Mammary epithelial cell (primary cell): ENCODE data around the gene MRPL17.

Experiments used
- CTCF ChIP-seq, 2 donors: IDR thresholded peaks in 1 of 2; conservative IDR thresholded peaks in 1 of 2; 2 replicates each; pipeline ENCODE4 v1.5.1; 2011 to 2012; ENCODE audit warnings: inconsistent platforms in 2 of 2, low read length in 2 of 2, mild to moderate bottlenecking in 2 of 2, control low read depth in 1 of 2, low read depth in 1 of 2; ENCODE audit not compliant: insufficient read depth in 1 of 2; ENCODE audit errors: extremely low read depth in 1 of 2
- EZH2 ChIP-seq: IDR thresholded peaks from 2 replicates; pipeline ENCODE4 v1.6.1; 2012; ENCODE audit warnings: low read length, inconsistent platforms, borderline replicate concordance

- TF ChIP-seq CTCF (conservative IDR thresholded peaks at IDR 0.05 in 1 of 2, IDR thresholded peaks at IDR 0.05 in 1 of 2; ENCODE audit: extremely low read depth in 1 of 2, insufficient read depth in 1 of 2, low read depth in 1 of 2, low read length in 2 of 2) (no peak), EZH2 (no peak)
Measured at GRCh38 chr11:6654281-6655019, 28.7 kb downstream of the MRPL17 start.
